ENCODE data around the gene DOC2B. TPM values are rescaled to one million over a fixed set of nuclear protein-coding genes. Genes with fewer than 3 reads are reported as not detected.
A peak's percentile ranks its signal among the peaks of the same experiment; 100 is the strongest.

The DOC2B gene
- total and polyA plus RNA-seq, 2 of the 13 experiments (the other 11 are each of a cell fraction or from before 2014, with no cell fraction given) = 0.09 to 0.22 TPM

- TF ChIP-seq ZNF318 (CRISPR knock-in tag; IDR thresholded peaks at IDR 0.05) (no peak), SMAD3 (CRISPR knock-in tag; IDR thresholded peaks at IDR 0.05) (no peak), ZBTB7B (CRISPR knock-in tag; IDR thresholded peaks at IDR 0.05) (no peak), CBFB (CRISPR knock-in tag; IDR thresholded peaks at IDR 0.05) (no peak), ZNF572 (CRISPR knock-in tag; IDR thresholded peaks at IDR 0.05) (no peak), BORCS8-MEF2B (CRISPR knock-in tag; IDR thresholded peaks at IDR 0.05) (0 out of 2 replicates have a peak, but pooled peaks have one; percentile 35), ZHX2 (IDR thresholded peaks at IDR 0.05; ENCODE audit: low read depth) (0 out of 2 replicates have a peak, but pooled peaks have one; percentile 5), ZHX2 (CRISPR knock-in tag; IDR thresholded peaks at IDR 0.05; ENCODE audit: borderline replicate concordance) (no peak), SMARCC2 (IDR thresholded peaks at IDR 0.05) (no peak), ZNF704 (CRISPR knock-in tag; IDR thresholded peaks at IDR 0.05; ENCODE audit: borderline replicate concordance) (no peak), BATF2 (CRISPR knock-in tag; IDR thresholded peaks at IDR 0.05) (no peak), HNRNPL (IDR thresholded peaks at IDR 0.05; ENCODE audit: low read depth, low read length) (peak; percentile 66; the same call in 1 of the 2 replicates), ZNF274 (CRISPR knock-in tag; IDR thresholded peaks at IDR 0.05) (peak; percentile 33; the same call in 1 of the 2 replicates)
Observed at GRCh38 chr17:193426-193810, 12.0 kb upstream of the DOC2B start (continued).

Data from HepG2 (cell line).